WTC11 (cell line): Measurements from ENCODE around the gene SYCE3. TPM values are rescaled to one million over a fixed set of nuclear protein-coding genes. Genes with fewer than 3 reads are reported as not detected.

Source experiments
- ATF1 ChIP-seq: sonication (generic); formaldehyde crosslinking; IDR thresholded peaks from 2 replicates; pipeline ENCODE4 v1.8.1; 2023; ENCODE audit warnings: mild to moderate bottlenecking, moderate library complexity, missing genetic modification reagents
- CBFB ChIP-seq: sonication (generic); formaldehyde crosslinking; IDR thresholded peaks from 2 replicates; pipeline ENCODE4 v1.8.1; 2022; ENCODE audit warnings: mild to moderate bottlenecking, low read depth, missing genetic modification reagents
- CREB1 ChIP-seq: sonication (generic); formaldehyde crosslinking; IDR thresholded peaks from 2 replicates; pipeline ENCODE4 v1.8.0; 2023; ENCODE audit warnings: mild to moderate bottlenecking, missing genetic modification reagents
- CREM ChIP-seq: sonication (generic); formaldehyde crosslinking; IDR thresholded peaks from 2 replicates; pipeline ENCODE4 v1.8.1; 2022; ENCODE audit warnings: mild to moderate bottlenecking, missing genetic modification reagents, moderate library complexity
- E2F1 ChIP-seq: sonication (generic); formaldehyde crosslinking; IDR thresholded peaks from 2 replicates; pipeline ENCODE4 v1.8.0; 2022; ENCODE audit warnings: mild to moderate bottlenecking, missing genetic modification reagents
- E2F5 ChIP-seq: sonication (generic); formaldehyde crosslinking; IDR thresholded peaks from 2 replicates; pipeline ENCODE4 v1.8.1; 2022; ENCODE audit warnings: mild to moderate bottlenecking, moderate library complexity, missing genetic modification reagents
- ELF4 ChIP-seq: sonication (generic); formaldehyde crosslinking; IDR thresholded peaks from 2 replicates; pipeline ENCODE4 v1.8.1; 2022; ENCODE audit warnings: low read depth, mild to moderate bottlenecking, moderate library complexity, missing genetic modification reagents
- EMX1 ChIP-seq: fragments of 250-450 bp; sonication (Bioruptor Pico); IDR thresholded peaks from 2 replicates; pipeline ENCODE4 v1.8.0; 2021; ENCODE audit warnings: mild to moderate bottlenecking
- FOXP4 ChIP-seq: sonication (generic); formaldehyde crosslinking; IDR thresholded peaks from 2 replicates; pipeline ENCODE4 v1.8.0; 2022; ENCODE audit warnings: mild to moderate bottlenecking, missing genetic modification reagents
- NFATC4 ChIP-seq: fragments of 250-450 bp; sonication (Bioruptor Pico); IDR thresholded peaks from 2 replicates; pipeline ENCODE4 v1.9.0; 2021; ENCODE audit warnings: mild to moderate bottlenecking
- NFE2L1 ChIP-seq: sonication (generic); formaldehyde crosslinking; IDR thresholded peaks from 2 replicates; pipeline ENCODE4 v1.8.1; 2023; ENCODE audit warnings: missing genetic modification reagents
- PRRX2 ChIP-seq: fragments of 250-450 bp; sonication (Bioruptor Pico); IDR thresholded peaks from 2 replicates; pipeline ENCODE4 v1.8.0; 2021; ENCODE audit warnings: mild to moderate bottlenecking
- SOX15 ChIP-seq: fragments of 250-450 bp; sonication (Bioruptor Pico); IDR thresholded peaks from 2 replicates; pipeline ENCODE4 v1.9.0; 2021; ENCODE audit warnings: mild to moderate bottlenecking
- TEAD1 ChIP-seq: sonication (generic); formaldehyde crosslinking; IDR thresholded peaks from 2 replicates; pipeline ENCODE4 v1.8.0; 2022; ENCODE audit warnings: mild to moderate bottlenecking, missing genetic modification reagents
- TP53 ChIP-seq: sonication (generic); formaldehyde crosslinking; IDR thresholded peaks from 2 replicates; pipeline ENCODE4 v1.8.1; 2023; ENCODE audit warnings: mild to moderate bottlenecking, missing genetic modification reagents
- ZMAT4 ChIP-seq: fragments of 250-450 bp; sonication (Bioruptor Pico); IDR thresholded peaks from 2 replicates; pipeline ENCODE4 v1.9.0; 2021; ENCODE audit warnings: mild to moderate bottlenecking
- ZNF317 ChIP-seq: sonication (generic); formaldehyde crosslinking; IDR thresholded peaks from 2 replicates; pipeline ENCODE4 v1.8.1; 2023; ENCODE audit warnings: low read depth, mild to moderate bottlenecking, moderate library complexity, missing genetic modification reagents, borderline replicate concordance
- ZNF423 ChIP-seq: fragments of 250-450 bp; sonication (Bioruptor Pico); IDR thresholded peaks from 2 replicates; pipeline ENCODE4 v2.1.2; 2022; ENCODE audit warnings: mild to moderate bottlenecking, moderate library complexity
- ZNF425 ChIP-seq: fragments of 250-450 bp; sonication (Bioruptor Pico); conservative IDR thresholded peaks from 2 replicates; pipeline ENCODE4 v1.9.0; 2021; ENCODE audit warnings: mild to moderate bottlenecking
- ZNF532 ChIP-seq: fragments of 250-450 bp; sonication (Bioruptor Pico); IDR thresholded peaks from 2 replicates; pipeline ENCODE4 v1.9.0; 2021; ENCODE audit warnings: mild to moderate bottlenecking, borderline replicate concordance
- ZSCAN18 ChIP-seq: fragments of 250-450 bp; sonication (Bioruptor Pico); IDR thresholded peaks from 2 replicates; pipeline ENCODE4 v2.1.2; 2022; ENCODE audit warnings: mild to moderate bottlenecking, moderate library complexity
- total RNA-seq: library from RNA; stranded (reverse); gene quantifications from 3 replicates; pipeline ENCODE4 v1.2.3, GENCODE V29; 2021

SYCE3 gene
- total RNA-seq, 1 experiment from 2014 or later = 0.46 TPM

GRCh38 chr22:50583294-50583861 lies 20.7 kb upstream of the SYCE3 start (continued):
- TF ChIP-seq CREB1 (no peak), ELF4 (peak; percentile 82; the same call in 1 of the 2 replicates), ZNF423 (no peak), E2F1 (CRISPR knock-in tag) (no peak), TEAD1 (no peak), ZMAT4 (CRISPR knock-in tag) (no peak), CBFB (CRISPR knock-in tag) (no peak), TP53 (CRISPR knock-in tag) (no peak), PRRX2 (CRISPR knock-in tag) (no peak), NFATC4 (CRISPR knock-in tag) (no peak), ZNF317 (CRISPR knock-in tag) (no peak), CREM (CRISPR knock-in tag) (0 out of 2 replicates have a peak, but pooled peaks have one; percentile 59), NFE2L1 (CRISPR knock-in tag) (no peak), ATF1 (CRISPR knock-in tag) (no peak), ZNF532 (CRISPR knock-in tag) (no peak), EMX1 (no peak), ZSCAN18 (CRISPR knock-in tag) (no peak), E2F5 (no peak; the same call in 1 of the 2 replicates), ZNF425 (no peak), FOXP4 (CRISPR knock-in tag) (no peak), SOX15 (CRISPR knock-in tag) (no peak)
